Natural killer cell treated with Interleukin-12 subunit alpha and Interleukin-12 subunit beta and Interleukin-15 and Interleukin-18, amount 100 ng/mL, for 72 hours (primary cell): ENCODE results near the gene HSFX3. TPM values are rescaled to one million over a fixed set of nuclear protein-coding genes. Genes with fewer than 3 reads are reported as not detected.
A peak's percentile ranks its signal among the peaks of the same experiment; 100 is the strongest.
"Not testable (repeated sequence)": the region's sequence is repeated elsewhere in the genome, so short reads cannot be mapped to it uniquely, and the experiment has no call there.

ENCODE experiments used
- ATAC-seq, 2 donors: fragments of 150-1000 bp; cut with Tn5 transposase in 1 of 2; sonication (Bioruptor Pico), chemical (Tn5 transposase) in 1 of 2; 2 replicates each; pipeline ENCODE4 v1.10.0; 2021
- DNase-seq: peaks from one replicate; pipeline ENCODE4 v3.0.0; 2022; ENCODE audit warnings: low spot score
- H3K27ac Mint-ChIP-seq, 2 donors: 1 replicate in 1 of 2; 2 replicates in 1 of 2; pipeline ENCODE4 v1.8.0; 2022; ENCODE audit warnings: mixed read lengths in 2 of 2, mild to moderate bottlenecking in 1 of 2, moderate library complexity in 1 of 2
- H3K27me3 Mint-ChIP-seq, 2 donors: 1 replicate in 1 of 2; 2 replicates in 1 of 2; pipeline ENCODE4 v1.8.0; 2022; ENCODE audit warnings: mixed read lengths in 2 of 2
- H3K36me3 Mint-ChIP-seq: one replicate; pipeline ENCODE4 v1.8.0; 2022; ENCODE audit warnings: mixed read lengths
- H3K4me1 Mint-ChIP-seq, 2 donors: 1 replicate in 1 of 2; 2 replicates in 1 of 2; pipeline ENCODE4 v1.8.0; 2022; ENCODE audit warnings: low read depth in 2 of 2, mixed read lengths in 2 of 2, mild to moderate bottlenecking in 1 of 2
- H3K4me3 Mint-ChIP-seq: one replicate; pipeline ENCODE4 v1.8.0; 2022; ENCODE audit warnings: mixed read lengths
- H3K9me3 Mint-ChIP-seq: 2 replicates; pipeline ENCODE4 v1.8.0; 2022; ENCODE audit warnings: mixed read lengths
- total RNA-seq, 2 donors: library from RNA; stranded (reverse); gene quantifications; one replicate each; pipeline ENCODE4 v1.2.3, GENCODE V29; 2022

HSFX3 gene
- total RNA-seq, 2 donors from 2014 or later = not detected

DNA sequence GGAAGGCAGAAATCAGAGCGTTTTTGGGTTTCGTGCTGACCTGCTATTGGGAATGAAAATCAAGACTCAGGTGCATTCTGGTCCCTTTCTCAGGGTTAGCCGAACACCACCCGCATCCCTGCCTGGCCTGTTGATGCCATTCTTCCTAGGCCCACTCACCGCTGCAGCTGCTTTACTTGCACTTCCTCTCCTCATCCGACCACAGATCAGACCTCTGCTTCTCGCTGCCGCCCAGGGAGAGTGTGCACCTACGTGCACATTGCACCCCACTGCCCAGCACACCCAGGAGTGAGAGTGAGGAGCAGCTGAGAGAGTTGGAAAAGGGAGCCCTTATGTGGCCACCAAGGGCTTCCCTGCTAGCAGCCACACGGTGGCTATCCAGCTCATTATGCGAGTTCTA is 12.2 kb downstream of the HSFX3 start:
- not testable (repeated sequence) for H3K36me3 Mint-ChIP-seq, H3K27ac Mint-ChIP-seq, H3K4me3 Mint-ChIP-seq, DNase-seq, H3K27me3 Mint-ChIP-seq, ATAC-seq, H3K9me3 Mint-ChIP-seq
- H3K4me1 Mint-ChIP-seq = peaks cover 8 to 11% of the 10 kb centered on the region in 2 donors

DNA sequence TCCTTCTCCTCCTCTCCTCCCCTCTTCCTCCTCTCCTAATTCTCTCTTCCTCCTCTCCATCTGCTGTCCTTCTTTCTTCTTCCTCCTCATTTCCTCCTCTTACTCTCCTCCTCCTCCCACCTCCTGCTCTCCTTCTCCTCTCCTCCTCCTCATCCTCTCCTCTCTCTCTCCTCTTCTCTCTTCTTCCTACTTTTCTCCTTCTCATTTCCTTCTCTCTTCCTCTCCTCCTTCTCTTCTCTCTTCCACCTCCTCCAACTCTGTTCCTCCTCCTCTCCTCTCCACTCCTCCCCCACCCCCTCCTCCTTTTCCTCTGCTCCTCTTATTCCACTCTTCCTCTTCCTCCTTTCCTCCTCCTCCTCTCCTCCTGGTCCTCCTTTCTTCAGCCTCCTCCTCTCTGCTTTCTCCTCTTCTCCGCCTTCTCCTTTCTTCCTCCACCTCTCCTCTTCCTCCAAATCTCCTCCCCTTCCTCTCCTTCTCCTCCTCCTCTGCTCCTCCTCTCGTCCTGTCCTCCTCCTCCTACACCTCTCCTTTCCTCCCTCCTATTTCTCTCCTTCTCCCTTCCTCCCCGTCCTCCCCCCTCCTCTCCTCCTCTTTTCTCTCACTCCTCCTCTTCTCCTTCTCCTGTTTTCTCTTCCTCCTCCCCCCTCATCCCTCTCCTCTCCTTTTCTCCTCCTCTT is 14.7 kb downstream of the HSFX3 start:
- not testable (repeated sequence) for H3K27me3 Mint-ChIP-seq, ATAC-seq, DNase-seq, H3K4me3 Mint-ChIP-seq, H3K9me3 Mint-ChIP-seq, H3K36me3 Mint-ChIP-seq
- Mint-ChIP-seq H3K27ac (peak overlapping the region in 1 of 2 donors; percentile 76), H3K4me1 (peaks cover 0 to 12% of the 10 kb centered on the region in 2 donors)

GRCh38 chrX:149533999-149534398 is 15.7 kb downstream of the HSFX3 start:
- H3K4me1 Mint-ChIP-seq, H3K27ac Mint-ChIP-seq, DNase-seq, H3K9me3 Mint-ChIP-seq, H3K36me3 Mint-ChIP-seq, H3K4me3 Mint-ChIP-seq, ATAC-seq, H3K27me3 Mint-ChIP-seq: not testable (repeated sequence)

- H3K4me3 Mint-ChIP-seq, H3K36me3 Mint-ChIP-seq, H3K9me3 Mint-ChIP-seq, ATAC-seq, DNase-seq, H3K4me1 Mint-ChIP-seq, H3K27me3 Mint-ChIP-seq, H3K27ac Mint-ChIP-seq: not testable (repeated sequence)
These were observed 16.9 kb downstream of the HSFX3 start for GRCh38 chrX:149532868-149533267.

GRCh38 chrX:149531599-149531998 is 18.1 kb downstream of the HSFX3 start:
- peaks cover 0 to 6% of the 10 kb centered on the region in 2 donors for H3K27me3 Mint-ChIP-seq
- peaks cover 4% of the 10 kb centered on the region for H3K36me3 Mint-ChIP-seq
- no peak for ATAC-seq
- DNase-seq = no peak
- H3K27ac Mint-ChIP-seq = peak overlapping the region in 1 of 2 donors; percentile 25
- peaks cover 9 to 13% of the 10 kb centered on the region in 2 donors for H3K4me1 Mint-ChIP-seq
- no peaks in the 10 kb centered on the region for H3K9me3 Mint-ChIP-seq
- no peak overlapping the region for H3K4me3 Mint-ChIP-seq

DNA sequence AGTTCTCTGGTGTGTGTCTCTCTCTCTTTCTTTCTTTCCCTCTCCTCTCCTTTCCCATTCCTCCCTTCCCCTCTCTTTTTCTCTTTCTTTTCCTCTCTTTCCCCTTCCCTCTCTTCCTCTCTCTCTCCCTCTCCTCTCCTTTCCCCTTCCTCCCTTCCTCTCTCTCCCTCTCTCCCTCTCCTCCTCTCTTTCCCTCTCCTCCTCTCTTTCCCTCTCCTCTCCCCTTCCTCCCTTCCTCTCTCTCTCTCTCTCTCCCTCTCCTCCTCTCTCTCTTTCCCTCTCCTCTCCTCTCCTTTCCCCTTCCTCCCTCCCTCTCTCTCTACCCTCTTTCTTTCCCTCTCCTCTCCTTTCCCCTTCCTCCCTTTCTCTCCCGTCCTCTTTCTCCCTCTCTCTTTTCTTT is 21.3 kb downstream of the HSFX3 start:
- DNase-seq (no peak), ATAC-seq (no peak)
- no peak overlapping the region for H3K4me3 Mint-ChIP-seq
- no peaks in the 10 kb centered on the region for H3K9me3 Mint-ChIP-seq
- peak overlapping the region in 1 of 2 donors; percentile 12 for H3K27ac Mint-ChIP-seq
- peaks cover 9 to 15% of the 10 kb centered on the region in 2 donors for H3K4me1 Mint-ChIP-seq
- H3K36me3 Mint-ChIP-seq = peaks cover 4% of the 10 kb centered on the region
- peaks cover 0 to 6% of the 10 kb centered on the region in 2 donors for H3K27me3 Mint-ChIP-seq

DNA sequence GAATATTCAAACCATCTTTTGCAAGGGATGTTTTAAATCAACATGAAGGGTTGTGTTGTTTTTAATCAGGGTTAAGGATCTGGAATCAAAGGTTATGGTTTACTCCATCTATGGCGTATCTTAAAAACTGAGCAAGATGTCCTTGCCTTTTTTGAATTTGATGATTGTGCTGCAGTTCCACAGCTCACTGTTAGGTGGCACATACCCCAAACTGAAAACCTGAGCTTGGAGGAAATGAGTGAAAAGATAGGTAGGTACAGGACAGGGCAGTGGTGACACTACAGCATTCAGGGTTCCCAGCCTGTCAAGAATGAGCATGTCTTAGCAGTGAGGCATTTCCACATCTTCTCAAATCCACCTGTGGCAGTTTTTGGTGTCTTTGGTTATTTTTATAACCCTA is 22.0 kb downstream of the HSFX3 start:
- DNase-seq = no peak

DNA sequence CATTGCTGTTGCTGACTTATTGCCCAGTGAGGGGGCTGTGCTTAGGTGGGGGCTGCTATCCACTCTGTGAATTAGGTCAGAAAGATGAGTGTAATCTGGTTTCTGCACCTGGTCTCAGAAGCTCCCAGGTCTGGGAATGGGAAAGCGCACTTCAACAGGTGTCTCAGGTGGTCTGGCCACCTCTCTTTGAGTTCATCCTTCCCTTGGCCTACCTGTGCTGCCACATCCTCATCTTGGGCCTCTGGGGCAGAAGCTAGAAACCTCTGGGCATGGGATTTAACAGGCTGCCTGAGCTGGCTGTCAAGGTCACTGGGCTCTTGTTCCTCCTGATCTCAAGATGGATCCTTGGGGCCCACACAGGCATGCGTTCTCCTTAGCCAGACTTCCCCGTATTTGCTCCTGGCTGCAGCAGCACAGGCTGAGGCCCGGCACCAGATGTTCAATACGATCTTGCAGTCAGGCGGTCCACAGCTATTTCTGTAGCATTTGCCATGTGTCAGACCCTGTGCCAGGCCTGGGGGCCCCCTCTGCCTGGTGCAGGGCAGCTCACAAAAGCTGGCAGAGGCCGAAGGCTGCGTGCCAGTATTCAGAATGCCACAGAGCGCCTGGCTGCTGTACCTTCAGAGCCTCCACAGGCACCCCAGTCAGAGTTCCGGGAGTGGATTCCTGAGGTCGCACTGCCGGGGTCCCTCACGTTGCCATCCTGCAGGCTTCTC is 23.2 kb downstream of the HSFX3 start:
- peak overlapping the region in 1 of 2 donors; percentile 19 for H3K27ac Mint-ChIP-seq
- H3K9me3 Mint-ChIP-seq = not testable (repeated sequence)

More for the DNA sequence above, 22.0 kb downstream of the HSFX3 start:
- no peak overlapping the region for H3K4me3 Mint-ChIP-seq
- ATAC-seq = no peak
- H3K27me3 Mint-ChIP-seq = peaks cover 0 to 6% of the 10 kb centered on the region in 2 donors
- peak overlapping the region; percentile 28 to 63 for H3K27ac Mint-ChIP-seq
- H3K36me3 Mint-ChIP-seq = peaks cover 4% of the 10 kb centered on the region
- no peaks in the 10 kb centered on the region for H3K9me3 Mint-ChIP-seq
- peaks cover 9 to 19% of the 10 kb centered on the region in 2 donors for H3K4me1 Mint-ChIP-seq

DNA sequence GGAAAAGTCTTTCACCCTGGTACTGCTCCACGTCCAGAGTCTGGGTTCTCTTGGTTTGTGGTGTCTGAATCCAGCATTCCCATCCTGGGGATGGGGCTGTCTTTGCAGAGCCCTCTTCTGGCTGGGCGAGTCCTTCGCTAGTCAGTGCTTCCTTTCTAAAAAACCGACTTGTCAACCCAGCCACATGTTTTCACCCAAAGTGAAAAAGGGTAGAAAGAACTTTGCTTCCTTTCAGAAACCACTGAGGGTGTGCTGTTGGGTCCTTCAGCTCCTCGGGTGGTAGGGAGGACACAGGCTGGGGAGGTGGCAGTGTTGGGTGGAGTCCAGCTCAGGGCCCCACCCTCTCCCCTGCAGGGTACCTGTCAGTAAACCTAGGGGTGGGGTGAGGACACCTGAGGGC is 23.8 kb downstream of the HSFX3 start:
- H3K9me3 Mint-ChIP-seq, H3K36me3 Mint-ChIP-seq, DNase-seq, H3K27me3 Mint-ChIP-seq: not testable (repeated sequence)
- H3K4me1 Mint-ChIP-seq = peaks cover 23 to 25% of the 10 kb centered on the region in 2 donors
- H3K4me3 Mint-ChIP-seq = peak overlapping the region; percentile 44
- peak; percentile 61 to 64 for ATAC-seq
- H3K27ac Mint-ChIP-seq = peak overlapping the region; percentile 19 to 41

More for the DNA sequence above, 23.2 kb downstream of the HSFX3 start:
- H3K4me1 Mint-ChIP-seq = peaks cover 19 to 23% of the 10 kb centered on the region in 2 donors
- peak overlapping the region; percentile 44 for H3K4me3 Mint-ChIP-seq
- DNase-seq, H3K36me3 Mint-ChIP-seq, H3K27me3 Mint-ChIP-seq, ATAC-seq: not testable (repeated sequence)

DNA sequence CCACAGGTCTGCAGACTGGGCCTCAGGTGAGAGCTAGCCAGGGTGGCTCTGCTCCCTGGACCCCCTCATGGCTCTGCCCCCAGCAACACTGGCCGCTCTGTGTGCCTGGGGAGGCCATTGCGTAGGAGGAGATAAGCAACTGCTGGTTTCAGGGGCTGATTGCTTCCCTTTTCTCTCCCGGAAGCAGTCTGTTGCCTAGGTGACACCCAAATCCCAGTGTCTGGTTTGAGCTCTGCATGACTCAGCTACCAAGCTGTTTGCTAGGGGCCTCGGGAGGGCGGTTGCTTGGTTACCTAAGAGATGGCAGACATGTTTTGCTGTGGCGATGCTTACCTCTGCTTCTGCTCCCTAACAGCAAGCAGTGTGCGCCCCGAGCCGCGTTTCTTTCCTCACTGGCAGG is 24.3 kb downstream of the HSFX3 start:
- ATAC-seq = peak; percentile 94 to 96
- Mint-ChIP-seq H3K4me3 (peak overlapping the region; percentile 20), H3K27ac (peak overlapping the region in 1 of 2 donors; percentile 41), H3K4me1 (peaks cover 28 to 30% of the 10 kb centered on the region in 2 donors)
- H3K9me3 Mint-ChIP-seq, H3K36me3 Mint-ChIP-seq, H3K27me3 Mint-ChIP-seq: not testable (repeated sequence)
- peak; percentile 68 for DNase-seq

GRCh38 chrX:149522916-149523315 is 26.8 kb downstream of the HSFX3 start:
- Mint-ChIP-seq H3K36me3 (no peaks in the 10 kb centered on the region), H3K27me3 (no peaks in the 10 kb centered on the region), H3K4me3 (no peak overlapping the region), H3K27ac (no peak overlapping the region), H3K9me3 (no peaks in the 10 kb centered on the region), H3K4me1 (peaks cover 28 to 38% of the 10 kb centered on the region in 2 donors)
- DNase-seq (no peak), ATAC-seq (no peak)

GRCh38 chrX:149521438-149521837 is 28.3 kb downstream of the HSFX3 start:
- H3K4me1 Mint-ChIP-seq = peaks cover 31 to 48% of the 10 kb centered on the region in 2 donors
- no peaks in the 10 kb centered on the region for H3K36me3 Mint-ChIP-seq
- H3K27ac Mint-ChIP-seq = peak overlapping the region; percentile 14 to 43
- ATAC-seq (no peak), DNase-seq (no peak)
- peaks cover 0 to 3% of the 10 kb centered on the region in 2 donors for H3K27me3 Mint-ChIP-seq
- H3K4me3 Mint-ChIP-seq = peak overlapping the region; percentile 53
- no peaks in the 10 kb centered on the region for H3K9me3 Mint-ChIP-seq

- H3K4me1 Mint-ChIP-seq = peaks cover 35 to 55% of the 10 kb centered on the region in 2 donors
- not testable (repeated sequence) for DNase-seq, H3K27me3 Mint-ChIP-seq, ATAC-seq, H3K36me3 Mint-ChIP-seq, H3K9me3 Mint-ChIP-seq
- peak overlapping the region; percentile 53 for H3K4me3 Mint-ChIP-seq
- peak overlapping the region; percentile 14 to 43 for H3K27ac Mint-ChIP-seq
These were observed 29.0 kb downstream of the HSFX3 start for GRCh38 chrX:149520636-149521277.

GRCh38 chrX:149518236-149518635 is 31.5 kb downstream of the HSFX3 start:
- no peak overlapping the region for H3K4me3 Mint-ChIP-seq
- H3K27ac Mint-ChIP-seq = peak overlapping the region in 1 of 2 donors; percentile 31
- peaks cover 0 to 3% of the 10 kb centered on the region in 2 donors for H3K27me3 Mint-ChIP-seq
- no peak for ATAC-seq
- H3K9me3 Mint-ChIP-seq = no peaks in the 10 kb centered on the region
- peaks cover 53 to 77% of the 10 kb centered on the region in 2 donors for H3K4me1 Mint-ChIP-seq
- no peaks in the 10 kb centered on the region for H3K36me3 Mint-ChIP-seq
- no peak for DNase-seq
